Astrocyte (in vitro differentiated cells and primary cell): ENCODE data around the gene ATXN1. TPM values are rescaled to one million over a fixed set of nuclear protein-coding genes. Genes with fewer than 3 reads are reported as not detected.

Experiments used
- DNase-seq: peaks from one replicate; pipeline ENCODE4 v3.0.0-alpha.2; 2010; ENCODE audit warnings: low read depth
- FAIRE-seq: peaks from 2 replicates; lab custom pipeline; 2011; peaks lifted over from hg19 to GRCh38; lab: Jason Lieb, UNC
- H2AFZ ChIP-seq: 2 replicates; pipeline ENCODE4 v1.6.0; 2012; ENCODE audit warnings: low read depth, low read length, inconsistent platforms
- H3K27ac ChIP-seq: 2 replicates; pipeline ENCODE4 v1.5.1; 2011; ENCODE audit warnings: low read depth, low read length, inconsistent platforms
- H3K27me3 ChIP-seq: 2 replicates; pipeline ENCODE4 v1.6.0; 2011; ENCODE audit warnings: low read length, inconsistent platforms; ENCODE audit not compliant: insufficient read depth
- H3K36me3 ChIP-seq: 2 replicates; pipeline ENCODE4 v1.5.1; 2011; ENCODE audit warnings: low read length, inconsistent platforms; ENCODE audit not compliant: insufficient read depth
- H3K4me1 ChIP-seq: 2 replicates; pipeline ENCODE4 v1.5.1; 2011; ENCODE audit warnings: low read length, inconsistent platforms; ENCODE audit not compliant: insufficient read depth
- H3K4me2 ChIP-seq: 2 replicates; pipeline ENCODE4 v1.6.0; 2012; ENCODE audit warnings: low read length, inconsistent platforms
- H3K4me3 ChIP-seq: 2 replicates; pipeline ENCODE4 v1.5.1; 2011; ENCODE audit warnings: low read depth, mild to moderate bottlenecking, low read length, inconsistent platforms; ENCODE audit not compliant: insufficient read depth
- H3K79me2 ChIP-seq: 2 replicates; pipeline ENCODE4 v1.6.0; 2012; ENCODE audit warnings: mild to moderate bottlenecking, low read length, inconsistent platforms; ENCODE audit not compliant: insufficient read depth
- H3K9ac ChIP-seq: 2 replicates; pipeline ENCODE4 v1.6.0; 2012; ENCODE audit warnings: mild to moderate bottlenecking, low read length, inconsistent platforms
- H3K9me3 ChIP-seq: 2 replicates; pipeline ENCODE4 v1.5.1; 2012; ENCODE audit warnings: low read depth, mild to moderate bottlenecking, low read length, inconsistent platforms; ENCODE audit not compliant: insufficient read depth
- H4K20me1 ChIP-seq: 2 replicates; pipeline ENCODE4 v1.6.0; 2012; ENCODE audit warnings: low read length, inconsistent platforms; ENCODE audit not compliant: insufficient read depth
- H3K27ac Mint-ChIP-seq: one replicate; pipeline ENCODE4 v1.8.0; 2021; ENCODE audit warnings: mild to moderate bottlenecking, mixed read lengths; ENCODE audit not compliant: unreplicated experiment
- H3K27me3 Mint-ChIP-seq: one replicate; pipeline ENCODE4 v1.8.0; 2021; ENCODE audit warnings: low read depth, mixed read lengths; ENCODE audit not compliant: unreplicated experiment
- H3K36me3 Mint-ChIP-seq: one replicate; pipeline ENCODE4 v1.8.0; 2021; ENCODE audit warnings: low read depth, mixed read lengths; ENCODE audit not compliant: unreplicated experiment
- H3K4me1 Mint-ChIP-seq: one replicate; pipeline ENCODE4 v1.8.0; 2021; ENCODE audit warnings: low read depth, mixed read lengths; ENCODE audit not compliant: unreplicated experiment
- H3K4me3 Mint-ChIP-seq: one replicate; pipeline ENCODE4 v1.8.0; 2021; ENCODE audit warnings: mild to moderate bottlenecking, moderate library complexity, mixed read lengths; ENCODE audit not compliant: unreplicated experiment
- H3K9me3 Mint-ChIP-seq: one replicate; pipeline ENCODE4 v1.8.0; 2021; ENCODE audit warnings: mild to moderate bottlenecking, mixed read lengths; ENCODE audit not compliant: unreplicated experiment
- CTCF ChIP-seq: IDR thresholded peaks from 2 replicates; pipeline ENCODE4 v1.5.1; 2011; ENCODE audit warnings: low read depth, mild to moderate bottlenecking, inconsistent platforms, low read length, moderate library complexity; ENCODE audit not compliant: insufficient read depth
- EZH2 ChIP-seq: IDR thresholded peaks from 2 replicates; pipeline ENCODE4 v1.6.1; 2012; ENCODE audit warnings: mild to moderate bottlenecking, low read length, inconsistent platforms; ENCODE audit not compliant: insufficient read depth
- total RNA-seq: library from RNA; stranded (reverse); gene quantifications from 2 replicates; pipeline ENCODE4 v1.2.1, GENCODE V29; 2021

ATXN1 gene
- total RNA-seq, 1 donor from 2014 or later = 70.9 TPM

GRCh38 chr6:16658348-16659034, 102.8 kb downstream of the ATXN1 start:
- no peak overlapping the region for H2AFZ ChIP-seq
- H3K4me1 ChIP-seq = peaks cover 5% of the 10 kb centered on the region
- DNase-seq (no peak), FAIRE-seq (no peak)
- H3K4me2 ChIP-seq = no peak overlapping the region
- H3K27me3 Mint-ChIP-seq = no peaks in the 10 kb centered on the region
- H3K9me3 Mint-ChIP-seq = peaks cover 4% of the 10 kb centered on the region
- peaks cover 19% of the 10 kb centered on the region for H3K36me3 Mint-ChIP-seq
- H3K27ac Mint-ChIP-seq = no peak overlapping the region
- H3K27me3 ChIP-seq = no peaks in the 10 kb centered on the region
- H4K20me1 ChIP-seq = peaks cover 27% of the 10 kb centered on the region
- H3K27ac ChIP-seq = no peak overlapping the region
- peaks cover 17% of the 10 kb centered on the region for H3K36me3 ChIP-seq
- H3K9me3 ChIP-seq = peaks cover 5% of the 10 kb centered on the region
- H3K9ac ChIP-seq = no peak overlapping the region
- H3K4me3 ChIP-seq = no peak overlapping the region
- H3K79me2 ChIP-seq = peaks cover 8% of the 10 kb centered on the region
- H3K4me3 Mint-ChIP-seq = peak overlapping the region; percentile 2
- peaks cover 24% of the 10 kb centered on the region for H3K4me1 Mint-ChIP-seq
- TF ChIP-seq CTCF (no peak), EZH2 (no peak)

GRCh38 chr6:16657768-16658167, 103.5 kb downstream of the ATXN1 start:
- Histone ChIP-seq H3K9me3 (peaks cover 5% of the 10 kb centered on the region), H3K27ac (no peak overlapping the region), H3K9ac (no peak overlapping the region), H3K79me2 (peaks cover 8% of the 10 kb centered on the region), H3K36me3 (peaks cover 17% of the 10 kb centered on the region), H3K4me3 (no peak overlapping the region), H3K4me2 (no peak overlapping the region), H4K20me1 (peaks cover 34% of the 10 kb centered on the region), H2AFZ (no peak overlapping the region), H3K4me1 (peaks cover 5% of the 10 kb centered on the region), H3K27me3 (no peaks in the 10 kb centered on the region)
- no peak for DNase-seq
- TF ChIP-seq EZH2 (no peak), CTCF (no peak)
- no peaks in the 10 kb centered on the region for H3K27me3 Mint-ChIP-seq
- H3K9me3 Mint-ChIP-seq = peaks cover 4% of the 10 kb centered on the region
- FAIRE-seq = no peak
- H3K36me3 Mint-ChIP-seq = peaks cover 20% of the 10 kb centered on the region
- H3K4me1 Mint-ChIP-seq = peaks cover 29% of the 10 kb centered on the region
- no peak overlapping the region for H3K4me3 Mint-ChIP-seq
- H3K27ac Mint-ChIP-seq = no peak overlapping the region

- no peak overlapping the region for H3K27ac ChIP-seq
- H3K4me3 Mint-ChIP-seq = no peak overlapping the region
- H3K9ac ChIP-seq = no peak overlapping the region
- peaks cover 3% of the 10 kb centered on the region for H3K9me3 Mint-ChIP-seq
- H3K79me2 ChIP-seq = peaks cover 2% of the 10 kb centered on the region
- H3K4me1 ChIP-seq = peaks cover 5% of the 10 kb centered on the region
- H3K4me3 ChIP-seq = no peak overlapping the region
- H3K4me2 ChIP-seq = no peak overlapping the region
- peaks cover 22% of the 10 kb centered on the region for H3K36me3 Mint-ChIP-seq
- peaks cover 1% of the 10 kb centered on the region for H3K9me3 ChIP-seq
- FAIRE-seq (no peak), DNase-seq (no peak)
- H3K36me3 ChIP-seq = peaks cover 15% of the 10 kb centered on the region
- TF ChIP-seq EZH2 (no peak), CTCF (no peak)
- H3K4me1 Mint-ChIP-seq = peaks cover 29% of the 10 kb centered on the region
- H3K27me3 Mint-ChIP-seq = no peaks in the 10 kb centered on the region
- no peaks in the 10 kb centered on the region for H3K27me3 ChIP-seq
- H3K27ac Mint-ChIP-seq = no peak overlapping the region
- H2AFZ ChIP-seq = no peak overlapping the region
- H4K20me1 ChIP-seq = peaks cover 44% of the 10 kb centered on the region
Observed at GRCh38 chr6:16656451-16656850, 104.8 kb downstream of the ATXN1 start.
